HUES48 (cell line): ENCODE results near the gene ZNF385A.

Experiments
- H3K27ac ChIP-seq: one replicate; pipeline ENCODE4 v1.7.0; 2013; ENCODE audit warnings: low read depth, low read length, inconsistent platforms
- H3K27me3 ChIP-seq: 2 replicates; pipeline ENCODE4 v1.6.1; 2013; ENCODE audit warnings: mild to moderate bottlenecking, low read length; ENCODE audit not compliant: control insufficient read depth, insufficient read depth
- H3K36me3 ChIP-seq: 2 replicates; pipeline ENCODE4 v1.6.1; 2013; ENCODE audit warnings: low read length; ENCODE audit not compliant: control insufficient read depth, insufficient read depth
- H3K4me1 ChIP-seq: 2 replicates; pipeline ENCODE4 v1.6.1; 2013; ENCODE audit warnings: mild to moderate bottlenecking, low read length; ENCODE audit not compliant: control insufficient read depth, insufficient read depth
- H3K4me3 ChIP-seq: 2 replicates; pipeline ENCODE4 v1.5.1; 2013; ENCODE audit warnings: mild to moderate bottlenecking, low read depth, low read length
- H3K9ac ChIP-seq: 2 replicates; pipeline ENCODE4 v1.6.1; 2013; ENCODE audit warnings: mild to moderate bottlenecking, low read depth, low read length, moderate library complexity
- H3K9me3 ChIP-seq: 2 replicates; pipeline ENCODE4 v1.6.1; 2013; ENCODE audit warnings: low read length; ENCODE audit not compliant: control insufficient read depth, insufficient read depth

ZNF385A gene

GRCh38 chr12:54398995-54399793 is 14.7 kb upstream of the ZNF385A start:
- Histone ChIP-seq H3K9me3 (no peaks in the 10 kb centered on the region), H3K27ac (no peak overlapping the region), H3K4me3 (no peak overlapping the region), H3K27me3 (no peaks in the 10 kb centered on the region), H3K9ac (no peak overlapping the region), H3K36me3 (peaks cover 48% of the 10 kb centered on the region), H3K4me1 (no peaks in the 10 kb centered on the region)

GRCh38 chr12:54398218-54398617 is 13.7 kb upstream of the ZNF385A start:
- H3K4me1 ChIP-seq, result peaks cover 5% of the 10 kb centered on the region; the same call in 1 of the 2 replicates
- no peak overlapping the region for H3K4me3 ChIP-seq
- no peaks in the 10 kb centered on the region for H3K9me3 ChIP-seq
- H3K27me3 ChIP-seq, result no peaks in the 10 kb centered on the region
- H3K27ac ChIP-seq, result no peak overlapping the region
- peaks cover 46% of the 10 kb centered on the region for H3K36me3 ChIP-seq
- no peak overlapping the region for H3K9ac ChIP-seq

GRCh38 chr12:54397157-54397556 is 12.6 kb upstream of the ZNF385A start:
- Histone ChIP-seq H3K27me3 (peaks cover 6% of the 10 kb centered on the region; the same call in 1 of the 2 replicates), H3K4me1 (peaks cover 5% of the 10 kb centered on the region; the same call in 1 of the 2 replicates), H3K27ac (no peak overlapping the region), H3K4me3 (no peak overlapping the region), H3K9ac (no peak overlapping the region), H3K36me3 (peaks cover 38% of the 10 kb centered on the region), H3K9me3 (no peaks in the 10 kb centered on the region)

- Histone ChIP-seq H3K36me3 (peaks cover 23% of the 10 kb centered on the region; the same call in 1 of the 2 replicates), H3K27ac (no peak overlapping the region), H3K4me3 (no peak overlapping the region), H3K9ac (no peak overlapping the region), H3K4me1 (peaks cover 8% of the 10 kb centered on the region), H3K27me3 (peaks cover 6% of the 10 kb centered on the region; the same call in 1 of the 2 replicates), H3K9me3 (no peaks in the 10 kb centered on the region)
Observed at GRCh38 chr12:54395545-54395944, 11.0 kb upstream of the ZNF385A start.

- Histone ChIP-seq H3K36me3 (peaks cover 18% of the 10 kb centered on the region; the same call in 1 of the 2 replicates), H3K27ac (no peak overlapping the region), H3K9me3 (no peaks in the 10 kb centered on the region), H3K4me1 (peaks cover 12% of the 10 kb centered on the region), H3K27me3 (peaks cover 6% of the 10 kb centered on the region; the same call in 1 of the 2 replicates), H3K4me3 (no peak overlapping the region), H3K9ac (no peak overlapping the region)
Observed at GRCh38 chr12:54394986-54395385, 10.5 kb upstream of the ZNF385A start.

GRCh38 chr12:54394281-54394719 is 9.8 kb upstream of the ZNF385A start:
- no peaks in the 10 kb centered on the region for H3K9me3 ChIP-seq
- no peak overlapping the region for H3K9ac ChIP-seq
- no peak overlapping the region for H3K4me3 ChIP-seq
- no peak overlapping the region for H3K27ac ChIP-seq
- H3K27me3 ChIP-seq, result peaks cover 6% of the 10 kb centered on the region; the same call in 1 of the 2 replicates
- peaks cover 19% of the 10 kb centered on the region for H3K4me1 ChIP-seq
- H3K36me3 ChIP-seq, result peaks cover 18% of the 10 kb centered on the region; the same call in 1 of the 2 replicates

- H3K9me3 ChIP-seq, result no peaks in the 10 kb centered on the region
- no peak overlapping the region for H3K9ac ChIP-seq
- H3K4me3 ChIP-seq, result no peak overlapping the region
- no peak overlapping the region for H3K27ac ChIP-seq
- peaks cover 6% of the 10 kb centered on the region; the same call in 1 of the 2 replicates for H3K27me3 ChIP-seq
- H3K36me3 ChIP-seq, result peaks cover 18% of the 10 kb centered on the region; the same call in 1 of the 2 replicates
- H3K4me1 ChIP-seq, result peaks cover 24% of the 10 kb centered on the region
Observed at GRCh38 chr12:54393743-54394142, 9.2 kb upstream of the ZNF385A start.

- no peak overlapping the region for H3K9ac ChIP-seq
- no peak overlapping the region for H3K27ac ChIP-seq
- H3K4me3 ChIP-seq, result no peak overlapping the region
- peaks cover 15% of the 10 kb centered on the region; the same call in 1 of the 2 replicates for H3K36me3 ChIP-seq
- peaks cover 30% of the 10 kb centered on the region for H3K4me1 ChIP-seq
- H3K27me3 ChIP-seq, result peaks cover 6% of the 10 kb centered on the region; the same call in 1 of the 2 replicates
- no peaks in the 10 kb centered on the region for H3K9me3 ChIP-seq
Observed at GRCh38 chr12:54393207-54393609, 8.7 kb upstream of the ZNF385A start.

- H3K4me3 ChIP-seq, result no peak overlapping the region
- H3K36me3 ChIP-seq, result peaks cover 12% of the 10 kb centered on the region; the same call in 1 of the 2 replicates
- H3K9ac ChIP-seq, result no peak overlapping the region
- no peaks in the 10 kb centered on the region for H3K9me3 ChIP-seq
- H3K4me1 ChIP-seq, result peaks cover 35% of the 10 kb centered on the region
- no peak overlapping the region for H3K27ac ChIP-seq
- H3K27me3 ChIP-seq, result peaks cover 6% of the 10 kb centered on the region; the same call in 1 of the 2 replicates
Observed at GRCh38 chr12:54392485-54393206, 8.1 kb upstream of the ZNF385A start.

- H3K9ac ChIP-seq, result no peak overlapping the region
- H3K4me3 ChIP-seq, result peak overlapping the region; percentile 84
- peak overlapping the region; percentile 55 for H3K27ac ChIP-seq
- peaks cover 53% of the 10 kb centered on the region for H3K4me1 ChIP-seq
- no peaks in the 10 kb centered on the region for H3K9me3 ChIP-seq
- peaks cover 6% of the 10 kb centered on the region; the same call in 1 of the 2 replicates for H3K27me3 ChIP-seq
- H3K36me3 ChIP-seq, result peaks cover 3% of the 10 kb centered on the region; the same call in 1 of the 2 replicates
Observed at GRCh38 chr12:54390668-54391551, 6.4 kb upstream of the ZNF385A start.
